MCF 10A (cell line): Measurements from ENCODE around the gene PIAS4. TPM values are rescaled to one million over a fixed set of nuclear protein-coding genes. Genes with fewer than 3 reads are reported as not detected.

ENCODE experiments used
- BruUV-seq: library from RNA; stranded (reverse); fragments of 400-500 nt; replicated peaks from 2 replicates; lab custom pipeline; 2021; lab: Mats Ljungman, UMichigan
- CTCF ChIA-PET: fragments of 300-600 bp; sonication (Branson Sonifier 250); formaldehyde crosslinking; extraction: SDS; loops from one replicate; lab custom pipeline; 2021; ENCODE audit warnings: antibody characterized with exemption, inconsistent platforms; lab: Yijun Ruan, JAX
- POLR2A ChIA-PET: fragments of 300-600, 350-650 bp; sonication (Branson Sonifier 250); formaldehyde crosslinking; extraction: SDS; loops from one replicate; lab custom pipeline; 2020; ENCODE audit warnings: antibody characterized with exemption, inconsistent platforms; lab: Yijun Ruan, JAX
- DNase-seq: peaks from one replicate; pipeline ENCODE4 v3.0.0-alpha.2; 2018; ENCODE audit not compliant: unreplicated experiment
- H3K27ac Mint-ChIP-seq: one replicate; pipeline ENCODE4 v1.8.0; 2022; ENCODE audit warnings: mild to moderate bottlenecking, low read depth, mixed read lengths; ENCODE audit not compliant: unreplicated experiment
- H3K27me3 Mint-ChIP-seq: one replicate; pipeline ENCODE4 v1.8.0; 2022; ENCODE audit warnings: mixed read lengths; ENCODE audit not compliant: insufficient read depth, unreplicated experiment
- H3K36me3 Mint-ChIP-seq: one replicate; pipeline ENCODE4 v1.8.0; 2022; ENCODE audit warnings: mild to moderate bottlenecking, moderate library complexity, mixed read lengths; ENCODE audit not compliant: insufficient read depth, unreplicated experiment
- H3K4me1 Mint-ChIP-seq: one replicate; pipeline ENCODE4 v1.8.0; 2022; ENCODE audit warnings: mixed read lengths; ENCODE audit not compliant: insufficient read depth, unreplicated experiment
- H3K4me3 Mint-ChIP-seq: one replicate; pipeline ENCODE4 v1.8.0; 2022; ENCODE audit warnings: mild to moderate bottlenecking, moderate library complexity, mixed read lengths; ENCODE audit not compliant: unreplicated experiment
- H3K9me3 Mint-ChIP-seq: one replicate; pipeline ENCODE4 v1.8.0; 2022; ENCODE audit warnings: mixed read lengths; ENCODE audit not compliant: unreplicated experiment
- intact Hi-C: fragments of 100-400 bp; cut with micrococcal nuclease; formaldehyde crosslinking; loops from 2 replicates; pipeline ENCODE4 v1.14.1; 2022
- total RNA-seq: library from RNA; stranded (reverse); gene quantifications from 2 replicates; pipeline ENCODE4 v1.2.3, GENCODE V29; 2022
- TF ChIP-seq, protein P1 (sequence below): fragments of 200-600 bp; IDR thresholded peaks from one replicate; pipeline ENCODE4 v1.8.0; 2022; ENCODE audit warnings: antibody characterized with exemption, mild to moderate bottlenecking; ENCODE audit not compliant: unreplicated experiment

PIAS4 gene
- total RNA-seq, 1 experiment from 2014 or later: 15.1 TPM

GRCh38 chr19:3975144-3975543 lies 32.4 kb upstream of the PIAS4 start:
- BruUV-seq: no TSS peak
- Mint-ChIP-seq H3K36me3 (peaks cover 84% of the 10 kb centered on the region), H3K9me3 (no peaks in the 10 kb centered on the region), H3K27ac (no peak overlapping the region), H3K4me1 (peaks cover 2% of the 10 kb centered on the region), H3K4me3 (no peak overlapping the region), H3K27me3 (no peaks in the 10 kb centered on the region)
- ChIA-PET CTCF (interaction anchor here (1.1 to 1.3 kb wide), 2 partner anchors 8 to 12 kb away, joined by 3 to 4 read pairs; no protein-coding TSS in a partner anchor), POLR2A (interaction anchor here (0.6 to 1.5 kb wide), 4 partner anchors 8 to 406 kb away, joined by 3 to 10 read pairs (median 4); partner anchors contain the start of gene EEF2)
- intact Hi-C loops: no loop called here
- DNase-seq: no peak
- TF ChIP-seq, protein P1, sequence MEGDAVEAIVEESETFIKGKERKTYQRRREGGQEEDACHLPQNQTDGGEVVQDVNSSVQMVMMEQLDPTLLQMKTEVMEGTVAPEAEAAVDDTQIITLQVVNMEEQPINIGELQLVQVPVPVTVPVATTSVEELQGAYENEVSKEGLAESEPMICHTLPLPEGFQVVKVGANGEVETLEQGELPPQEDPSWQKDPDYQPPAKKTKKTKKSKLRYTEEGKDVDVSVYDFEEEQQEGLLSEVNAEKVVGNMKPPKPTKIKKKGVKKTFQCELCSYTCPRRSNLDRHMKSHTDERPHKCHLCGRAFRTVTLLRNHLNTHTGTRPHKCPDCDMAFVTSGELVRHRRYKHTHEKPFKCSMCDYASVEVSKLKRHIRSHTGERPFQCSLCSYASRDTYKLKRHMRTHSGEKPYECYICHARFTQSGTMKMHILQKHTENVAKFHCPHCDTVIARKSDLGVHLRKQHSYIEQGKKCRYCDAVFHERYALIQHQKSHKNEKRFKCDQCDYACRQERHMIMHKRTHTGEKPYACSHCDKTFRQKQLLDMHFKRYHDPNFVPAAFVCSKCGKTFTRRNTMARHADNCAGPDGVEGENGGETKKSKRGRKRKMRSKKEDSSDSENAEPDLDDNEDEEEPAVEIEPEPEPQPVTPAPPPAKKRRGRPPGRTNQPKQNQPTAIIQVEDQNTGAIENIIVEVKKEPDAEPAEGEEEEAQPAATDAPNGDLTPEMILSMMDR: no peak

DNA sequence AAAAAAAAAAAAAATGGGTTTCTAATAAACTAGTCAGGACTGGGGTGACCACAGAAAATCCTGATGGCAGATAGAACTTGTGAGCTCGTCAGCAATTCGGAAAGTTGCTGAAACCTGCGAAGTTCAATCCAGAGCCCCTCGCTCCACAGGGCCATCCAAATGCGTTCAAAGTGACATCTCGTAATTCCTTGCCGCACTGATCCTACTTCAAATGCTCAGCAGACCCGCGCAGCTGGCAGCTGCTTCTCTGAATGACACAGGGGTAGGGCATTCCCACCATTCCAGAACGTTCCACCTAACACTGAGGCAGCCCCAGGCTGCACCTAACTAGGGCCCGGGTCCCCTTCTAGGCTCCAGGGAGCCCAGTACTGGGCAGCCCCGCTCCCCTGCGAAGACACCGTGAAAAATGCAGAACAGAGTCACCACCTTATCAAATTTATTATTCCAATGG lies 31.9 kb upstream of the PIAS4 start:
- no TSS peak for BruUV-seq
- H3K27me3 Mint-ChIP-seq: no peaks in the 10 kb centered on the region
- intact Hi-C loops: no loop called here
- H3K4me1 Mint-ChIP-seq: no peaks in the 10 kb centered on the region
- H3K27ac Mint-ChIP-seq: no peak overlapping the region
- POLR2A ChIA-PET: interaction anchor here (0.6 to 1.5 kb wide), 4 partner anchors 8 to 406 kb away, joined by 3 to 10 read pairs (median 4); partner anchors contain the start of gene EEF2
- no peak for DNase-seq
- H3K9me3 Mint-ChIP-seq: no peaks in the 10 kb centered on the region
- TF ChIP-seq, protein P1: no peak
- H3K36me3 Mint-ChIP-seq: peaks cover 84% of the 10 kb centered on the region
- H3K4me3 Mint-ChIP-seq: no peak overlapping the region
- CTCF ChIA-PET: interaction anchor here (1.1 to 1.3 kb wide), 2 partner anchors 8 to 12 kb away, joined by 3 to 4 read pairs; no protein-coding TSS in a partner anchor

- no peak overlapping the region for H3K27ac Mint-ChIP-seq
Observed at GRCh38 chr19:3976495-3977241, 30.9 kb upstream of the PIAS4 start.

More at GRCh38 chr19:3976495-3977241, 30.9 kb upstream of the PIAS4 start:
- POLR2A ChIA-PET: interaction anchor here (0.8 to 1.5 kb wide), 3 partner anchors 7 to 9 kb away, joined by 3 to 10 read pairs (median 3); partner anchors contain the start of gene EEF2
- no peaks in the 10 kb centered on the region for H3K4me1 Mint-ChIP-seq
- CTCF ChIA-PET: no interaction called here
- no peaks in the 10 kb centered on the region for H3K9me3 Mint-ChIP-seq
- H3K4me3 Mint-ChIP-seq: no peak overlapping the region
- intact Hi-C loops: no loop called here
- TF ChIP-seq, protein P1: no peak
- no peaks in the 10 kb centered on the region for H3K27me3 Mint-ChIP-seq
- BruUV-seq: TSS peak; percentile 37
- DNase-seq: no peak
- H3K36me3 Mint-ChIP-seq: peaks cover 84% of the 10 kb centered on the region
